GM21447 (cell line): ENCODE data around the gene SSNA1.

Experiments used
- ATAC-seq: cut with Tn5 transposase; IDR thresholded peaks from one replicate; pipeline ENCODE4 v1.9.1; 2021; ENCODE audit not compliant: unreplicated experiment

SSNA1 gene

GRCh38 chr9:137152844-137153405, 35.6 kb upstream of the SSNA1 start:
- no peak for ATAC-seq

DNA sequence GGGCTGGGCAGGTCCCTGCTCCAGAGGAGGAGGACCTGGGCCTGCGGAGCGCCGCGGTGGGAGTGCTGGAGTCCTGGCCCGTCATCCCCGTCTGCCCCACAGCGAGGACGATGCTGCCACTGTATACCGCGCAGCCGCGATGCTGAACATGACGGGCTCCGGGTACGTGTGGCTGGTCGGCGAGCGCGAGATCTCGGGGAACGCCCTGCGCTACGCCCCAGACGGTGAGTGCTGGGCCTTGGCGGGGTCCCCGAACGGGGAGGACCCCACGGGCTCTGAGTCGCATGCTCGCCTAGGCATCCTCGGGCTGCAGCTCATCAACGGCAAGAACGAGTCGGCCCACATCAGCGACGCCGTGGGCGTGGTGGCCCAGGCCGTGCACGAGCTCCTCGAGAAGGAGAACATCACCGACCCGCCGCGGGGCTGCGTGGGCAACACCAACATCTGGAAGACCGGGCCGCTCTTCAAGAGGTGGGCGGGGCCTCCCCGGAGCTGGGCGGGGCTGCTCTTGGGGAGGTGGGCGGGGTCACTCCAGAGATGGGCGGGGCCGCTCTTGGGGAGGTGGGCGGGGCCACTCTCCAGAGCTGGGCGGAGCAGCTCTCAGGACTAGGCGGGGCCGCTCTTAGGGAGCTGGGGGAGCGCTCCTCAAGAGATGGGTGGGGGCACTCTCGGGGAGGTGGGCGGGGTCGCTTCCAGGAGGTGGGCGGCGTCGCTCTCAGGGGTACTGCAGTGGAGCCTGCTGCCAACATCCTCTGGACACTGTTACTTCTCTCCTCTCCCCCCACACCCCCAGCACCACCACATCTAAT, 31.7 kb upstream of the SSNA1 start:
- no peak for ATAC-seq

DNA sequence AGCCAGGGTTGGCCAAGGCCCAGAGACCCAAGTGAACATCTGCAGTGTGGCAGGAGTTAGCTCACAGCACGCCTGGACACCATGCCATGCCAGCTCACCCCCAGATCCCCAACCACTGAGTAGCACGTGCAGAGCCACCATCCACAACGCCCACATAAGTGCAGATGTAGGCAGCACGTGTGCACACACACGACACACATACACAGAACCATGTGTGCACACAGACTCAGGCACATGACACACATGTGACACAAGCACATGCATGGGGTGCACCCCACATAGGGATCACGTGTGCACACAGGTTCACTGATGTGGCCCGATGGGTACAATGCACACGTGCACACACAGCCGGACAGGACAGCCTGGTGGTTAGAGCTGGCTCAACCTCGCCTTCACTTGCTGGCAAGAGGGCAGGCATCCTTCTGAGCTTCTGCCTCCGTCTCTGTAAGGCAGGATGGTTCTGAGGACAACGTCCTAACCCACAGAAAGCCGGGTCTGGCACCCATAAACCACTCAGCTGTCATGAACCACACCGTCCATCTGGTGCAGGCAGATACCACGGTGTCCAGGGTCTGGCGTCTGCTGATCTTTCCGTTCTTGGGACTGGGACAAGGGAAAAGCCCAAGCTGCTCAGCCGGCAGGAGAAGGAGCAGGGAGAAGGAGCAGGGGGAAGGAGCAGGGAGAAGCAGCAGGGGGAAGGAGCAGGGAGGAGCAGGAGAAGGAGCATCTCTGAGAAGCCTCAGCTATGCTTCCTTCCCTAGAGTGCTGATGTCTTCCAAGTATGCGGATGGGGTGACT, 30.7 kb upstream of the SSNA1 start:
- no peak for ATAC-seq

DNA sequence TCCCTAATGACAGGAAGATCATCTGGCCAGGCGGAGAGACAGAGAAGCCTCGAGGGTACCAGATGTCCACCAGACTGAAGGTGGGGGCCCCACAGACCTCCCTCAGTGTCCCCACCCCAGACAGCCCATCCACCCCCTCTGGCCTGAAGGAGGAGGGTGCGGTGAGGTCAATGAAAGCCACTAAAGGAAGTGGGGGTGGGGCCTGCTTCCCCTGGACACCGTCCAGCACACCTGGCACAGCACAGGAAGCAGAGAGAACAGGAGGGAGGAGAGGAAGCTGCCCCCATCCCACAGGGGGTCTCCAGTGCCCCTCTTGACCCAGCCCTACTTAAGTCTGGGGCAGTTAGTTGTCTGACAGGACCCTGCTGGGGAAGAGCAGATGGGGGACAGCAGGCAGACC, 29.9 kb upstream of the SSNA1 start:
- ATAC-seq, result no peak

DNA sequence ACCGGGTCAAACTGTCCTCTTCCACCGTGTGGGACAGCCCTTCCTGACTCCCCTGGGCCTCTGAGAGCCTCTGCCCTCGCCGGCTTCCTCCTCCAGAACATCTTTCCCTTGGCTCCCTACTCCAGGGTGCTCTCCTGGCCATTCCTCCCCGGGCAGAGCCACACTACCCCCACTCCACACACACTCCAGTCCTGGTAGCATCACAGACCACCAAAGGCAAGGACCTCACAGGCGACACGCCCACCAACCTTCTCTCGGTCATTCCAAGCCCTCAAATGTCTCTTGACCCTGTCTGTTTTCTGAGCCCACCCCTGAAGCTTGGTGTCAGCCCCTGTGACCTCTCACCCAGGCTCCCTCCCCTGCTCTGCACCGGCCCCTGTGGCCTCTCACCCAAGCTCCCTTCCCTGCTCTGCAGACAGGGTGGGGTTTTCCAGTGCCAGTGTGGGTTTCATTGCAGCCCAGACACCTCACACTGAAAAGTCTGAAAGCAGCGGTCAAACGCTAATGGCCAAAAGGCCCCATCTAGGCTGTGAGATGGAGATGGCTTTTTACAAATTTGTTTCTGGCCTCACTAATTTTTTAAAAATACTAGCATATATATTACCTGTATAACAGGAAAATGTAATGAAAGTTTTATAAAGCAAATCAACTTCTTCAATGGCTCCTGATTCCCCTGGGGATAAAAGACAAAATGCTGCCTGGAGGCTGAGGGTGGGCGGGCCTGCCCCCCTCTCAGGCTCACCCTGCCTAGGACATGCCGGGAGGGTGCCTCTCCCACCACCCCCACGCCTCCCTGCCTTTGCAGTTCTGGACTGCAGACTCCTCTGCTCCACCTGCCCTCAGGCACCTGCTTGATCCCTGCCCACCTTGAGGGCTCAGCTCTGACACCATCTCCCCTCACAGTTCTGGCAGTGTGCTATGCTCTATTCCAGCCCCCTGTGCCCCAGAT, 29.1 kb upstream of the SSNA1 start:
- no peak for ATAC-seq

DNA sequence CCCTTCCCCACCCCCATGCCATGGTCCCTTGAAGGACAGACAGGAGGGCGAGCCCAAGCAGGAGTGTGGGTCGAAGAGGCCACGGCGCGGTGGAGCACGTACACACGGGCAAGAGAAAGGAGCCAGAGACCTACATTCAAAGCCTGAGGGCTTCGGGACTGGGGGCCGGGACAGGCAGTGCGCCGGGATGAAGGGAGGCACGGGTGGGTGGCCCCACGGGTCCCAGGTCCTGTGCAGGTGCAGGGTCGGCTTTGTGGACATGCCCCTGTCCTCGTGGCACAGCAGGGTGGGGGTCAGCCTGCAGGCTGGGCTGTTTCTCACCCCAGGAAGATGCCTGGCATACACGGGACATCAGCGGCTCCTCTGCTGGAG, 28.4 kb upstream of the SSNA1 start:
- no peak for ATAC-seq

DNA sequence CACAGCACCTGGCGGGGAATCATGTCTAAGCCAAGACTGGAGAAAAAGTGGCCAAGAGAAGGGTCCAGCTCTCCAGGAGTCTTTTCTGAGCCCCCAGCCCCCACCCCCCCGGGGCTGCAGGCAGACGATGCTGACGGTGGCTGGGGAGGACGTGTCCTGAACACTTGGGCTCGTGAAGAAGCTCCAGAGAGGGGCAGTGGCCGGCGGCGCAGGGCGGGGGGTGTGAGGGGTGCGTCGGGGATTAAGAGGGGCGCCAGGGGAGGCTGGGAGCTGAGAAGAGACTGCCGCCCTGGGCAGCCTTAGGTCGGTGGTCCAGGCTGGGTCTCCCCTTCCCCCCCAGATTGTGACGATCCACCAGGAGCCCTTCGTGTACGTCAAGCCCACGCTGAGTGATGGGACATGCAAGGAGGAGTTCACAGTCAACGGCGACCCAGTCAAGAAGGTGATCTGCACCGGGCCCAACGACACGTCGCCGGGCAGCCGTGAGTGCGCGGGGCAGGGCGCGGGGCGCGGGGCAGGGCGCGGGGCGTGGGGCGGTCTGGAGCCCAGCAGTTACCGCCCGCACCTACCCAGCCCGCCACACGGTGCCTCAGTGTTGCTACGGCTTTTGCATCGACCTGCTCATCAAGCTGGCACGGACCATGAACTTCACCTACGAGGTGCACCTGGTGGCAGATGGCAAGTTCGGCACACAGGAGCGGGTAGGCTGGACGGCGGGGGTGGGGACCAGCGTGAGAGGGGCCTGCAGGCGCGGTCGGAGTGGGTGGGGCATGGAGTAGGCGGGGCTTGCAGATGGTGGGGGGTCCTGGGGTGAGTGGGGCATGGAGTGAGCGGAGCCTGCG, 27.5 kb upstream of the SSNA1 start:
- ATAC-seq, result no peak

- ATAC-seq, result no peak
These were observed 26.7 kb upstream of the SSNA1 start for GRCh38 chr9:137161558-137162486.

- ATAC-seq, result no peak
These were observed 25.7 kb upstream of the SSNA1 start for GRCh38 chr9:137162505-137163364.

GRCh38 chr9:137163365-137163715, 25.1 kb upstream of the SSNA1 start:
- ATAC-seq, result no peak

GRCh38 chr9:137163805-137164204, 24.7 kb upstream of the SSNA1 start:
- no peak for ATAC-seq

DNA sequence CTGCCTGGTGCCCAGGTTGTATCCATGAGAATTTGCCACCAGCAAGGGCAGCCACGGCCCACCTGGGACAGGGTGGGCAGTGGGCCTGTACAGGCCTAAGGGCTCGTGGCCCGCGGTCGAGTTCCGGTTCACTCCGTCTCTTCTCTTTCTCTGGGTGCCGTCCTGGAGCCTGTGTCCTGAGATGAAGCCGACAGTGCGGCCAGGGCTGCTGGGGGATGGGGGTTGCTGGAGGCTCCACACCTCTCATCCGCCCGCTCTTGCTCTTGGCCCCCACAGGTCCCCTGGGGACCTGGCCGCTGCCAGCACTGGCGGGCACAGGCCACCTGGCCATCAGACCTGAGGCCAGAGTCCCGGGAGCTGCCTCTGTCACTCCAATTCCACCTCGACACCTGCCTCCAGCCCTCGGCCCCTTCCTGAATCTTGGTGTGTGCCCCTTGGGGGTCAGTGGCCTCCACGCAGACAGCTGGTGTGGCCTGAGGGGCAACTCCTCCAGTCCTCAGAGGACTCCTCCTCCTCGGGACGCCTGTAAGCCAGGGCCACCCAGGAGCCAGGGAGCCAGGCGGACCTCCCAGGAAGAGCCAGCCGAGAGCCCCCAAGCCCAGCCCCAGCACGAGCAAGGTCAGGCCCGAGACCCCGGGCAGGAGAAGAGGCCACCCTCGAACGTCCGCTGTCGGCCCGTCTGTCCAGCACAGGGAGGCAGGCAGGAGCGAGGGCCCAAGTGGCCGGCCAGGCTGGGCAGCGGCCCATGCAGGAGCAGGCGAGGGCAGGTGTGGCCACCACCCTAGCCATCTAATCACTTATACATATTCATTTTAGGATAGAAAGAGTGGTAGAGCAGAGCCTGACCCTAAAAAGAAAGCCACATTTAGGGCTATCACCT, 23.9 kb upstream of the SSNA1 start:
- ATAC-seq, result no peak

DNA sequence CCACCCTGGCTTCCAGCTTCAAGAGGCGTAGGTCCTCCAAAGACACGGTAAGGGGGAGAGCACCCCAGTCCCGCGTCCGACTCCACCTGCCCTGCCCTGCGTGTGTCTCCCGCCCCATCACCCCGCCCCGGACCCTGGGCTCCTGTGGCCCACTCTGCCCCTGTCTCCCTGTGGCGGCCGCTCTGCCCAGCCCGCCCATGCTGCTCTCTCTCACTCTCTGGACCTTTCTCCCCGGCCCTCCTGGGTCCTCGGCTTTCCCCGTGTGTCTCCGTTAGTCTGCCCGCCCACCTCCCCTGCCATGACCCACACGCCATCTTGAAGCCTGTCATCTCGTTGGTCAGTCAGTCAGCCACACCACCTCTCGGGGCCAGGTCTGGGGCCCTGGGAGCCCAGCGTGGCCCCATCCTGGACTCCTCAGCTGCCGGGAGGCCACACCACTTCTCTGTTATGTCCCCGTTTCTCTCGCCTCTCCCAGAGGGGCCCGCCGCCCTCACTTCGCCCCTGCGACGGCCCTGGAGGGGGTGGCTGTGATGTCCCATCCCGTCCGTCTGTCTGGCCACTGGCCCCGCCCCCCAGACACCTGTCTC, 23.1 kb upstream of the SSNA1 start:
- ATAC-seq, result no peak

GRCh38 chr9:137166380-137167229, 21.9 kb upstream of the SSNA1 start:
- ATAC-seq, result no peak

- no peak for ATAC-seq
These were observed 21.2 kb upstream of the SSNA1 start for GRCh38 chr9:137167277-137167746.
